IMR-90 (cell line): ENCODE results near the gene MATK. TPM values are rescaled to one million over a fixed set of nuclear protein-coding genes. Genes with fewer than 3 reads are reported as not detected.

Source experiments
- ATAC-seq: fragments of 200-7000 bp; cut with Tn5 transposase; 2 replicates; pipeline ENCODE4 v1.9.1; 2020; ENCODE audit warnings: low read depth, mild to moderate bottlenecking, moderate library complexity
- BruUV-seq: library from RNA; stranded (reverse); fragments of 400-500 nt; replicated peaks from 2 replicates; lab custom pipeline; 2021; lab: Mats Ljungman, UMichigan
- CTCF ChIA-PET: fragments of 300-600 bp; formaldehyde crosslinking; extraction: SDS; loops from one replicate; lab custom pipeline; 2021; ENCODE audit warnings: antibody characterized with exemption; lab: Yijun Ruan, JAX
- POLR2A ChIA-PET: fragments of 300-600 bp; sonication (Branson Sonifier 250); formaldehyde crosslinking; loops from one replicate; lab custom pipeline; 2022; ENCODE audit warnings: antibody characterized with exemption; ENCODE audit not compliant: unreplicated experiment; lab: Charles Lee
- DNase-seq: peaks from one replicate; pipeline ENCODE4 v3.0.0; 2013
- H2AFZ ChIP-seq: replicated peaks from 2 replicates; pipeline ENCODE3; 2013; ENCODE audit warnings: low read length, mild to moderate bottlenecking; ENCODE audit not compliant: poor library complexity
- H2AK5ac ChIP-seq: 2 replicates; pipeline ENCODE4 v1.6.1; 2013; ENCODE audit warnings: low read depth, low read length, inconsistent platforms
- H2AK9ac ChIP-seq: replicated peaks from 2 replicates; pipeline ENCODE3; 2013; ENCODE audit warnings: mild to moderate bottlenecking, low read depth, low read length, moderate library complexity; ENCODE audit not compliant: poor library complexity
- H2BK120ac ChIP-seq: 2 replicates; pipeline ENCODE4 v1.6.1; 2013; ENCODE audit warnings: low read depth, low read length, inconsistent platforms
- H2BK15ac ChIP-seq: 3 replicates; pipeline ENCODE4 v1.6.1; 2013; ENCODE audit warnings: low read depth, low read length, inconsistent platforms
- H2BK20ac ChIP-seq: 2 replicates; pipeline ENCODE4 v1.6.1; 2013; ENCODE audit warnings: low read depth, mild to moderate bottlenecking, inconsistent platforms, low read length, moderate library complexity
- H2BK5ac ChIP-seq: 2 replicates; pipeline ENCODE4 v1.6.1; 2013; ENCODE audit warnings: mild to moderate bottlenecking, low read depth, low read length, inconsistent platforms; ENCODE audit not compliant: poor library complexity, severe bottlenecking
- H3K14ac ChIP-seq: replicated peaks from 2 replicates; pipeline ENCODE4 v1.6.1; 2013; ENCODE audit warnings: low read depth, low read length, inconsistent platforms
- H3K18ac ChIP-seq: 2 replicates; pipeline ENCODE4 v1.6.1; 2013; ENCODE audit warnings: low read depth, low read length, control low read depth
- H3K23ac ChIP-seq: 2 replicates; pipeline ENCODE4 v1.6.1; 2013; ENCODE audit warnings: low read depth, low read length, inconsistent platforms
- H3K27ac ChIP-seq: 2 replicates; pipeline ENCODE4 v1.5.1; 2013; ENCODE audit warnings: mild to moderate bottlenecking, control low read depth, low read length; ENCODE audit not compliant: insufficient read depth
- H3K27me3 ChIP-seq: 2 replicates; pipeline ENCODE4 v1.6.1; 2013; ENCODE audit warnings: low read length; ENCODE audit not compliant: control insufficient read depth, insufficient read depth
- H3K36me3 ChIP-seq: 2 replicates; pipeline ENCODE4 v1.6.1; 2013; ENCODE audit warnings: low read length, mixed read lengths; ENCODE audit not compliant: control insufficient read depth, insufficient read depth
- H3K4ac ChIP-seq: 2 replicates; pipeline ENCODE4 v1.6.1; 2013; ENCODE audit warnings: low read depth, low read length, inconsistent platforms
- H3K4me1 ChIP-seq: 2 replicates; pipeline ENCODE4 v1.6.1; 2013; ENCODE audit warnings: low read length, mixed read lengths; ENCODE audit not compliant: control insufficient read depth, insufficient read depth
- H3K4me2 ChIP-seq: 2 replicates; pipeline ENCODE4 v1.6.1; 2013; ENCODE audit warnings: low read depth, mild to moderate bottlenecking, control low read depth, low read length, moderate library complexity
- H3K4me3 ChIP-seq: 2 replicates; pipeline ENCODE4 v1.5.1; 2013; ENCODE audit warnings: low read depth, mild to moderate bottlenecking, control low read depth, low read length, moderate library complexity; ENCODE audit not compliant: insufficient read depth
- H3K56ac ChIP-seq: 2 replicates; pipeline ENCODE4 v1.6.1; 2013; ENCODE audit warnings: low read length, inconsistent platforms; ENCODE audit not compliant: insufficient read depth; ENCODE audit errors: extremely low read depth
- H3K79me1 ChIP-seq, 2 experiments: 2 replicates each; pipeline ENCODE4 v1.6.1; 2013; ENCODE audit warnings: low read length in 2 of 2, inconsistent platforms in 1 of 2, low read depth in 1 of 2
- H3K9ac ChIP-seq: 2 replicates; pipeline ENCODE4 v1.6.1; 2013; ENCODE audit warnings: low read depth, low read length, control low read depth
- H3K9me1 ChIP-seq: 2 replicates; pipeline ENCODE4 v1.6.1; 2013; ENCODE audit warnings: low read length, inconsistent platforms; ENCODE audit not compliant: insufficient read depth
- H3K9me3 ChIP-seq: 2 replicates; pipeline ENCODE4 v1.6.1; 2013; ENCODE audit warnings: low read length; ENCODE audit not compliant: control insufficient read depth, insufficient read depth
- H4K20me1 ChIP-seq: 2 replicates; pipeline ENCODE4 v1.6.1; 2013; ENCODE audit warnings: low read length, inconsistent platforms; ENCODE audit not compliant: insufficient read depth
- H4K5ac ChIP-seq: 2 replicates; pipeline ENCODE4 v1.6.1; 2013; ENCODE audit warnings: mild to moderate bottlenecking, low read depth, low read length, control low read depth
- H4K8ac ChIP-seq, 2 experiments: 2 replicates each; pipeline ENCODE4 v1.6.1; 2013; ENCODE audit warnings: low read depth in 2 of 2, low read length in 2 of 2, control low read depth in 1 of 2, inconsistent platforms in 1 of 2
- H4K91ac ChIP-seq: 2 replicates; pipeline ENCODE4 v1.6.1; 2013; ENCODE audit warnings: low read depth, low read length, inconsistent platforms; ENCODE audit not compliant: insufficient read depth
- BHLHE40 ChIP-seq: fragments of 150-350 bp; IDR thresholded peaks from 2 replicates; pipeline ENCODE4 v1.6.1; 2016; ENCODE audit warnings: mild to moderate bottlenecking, low read depth, low read length
- CEBPB ChIP-seq: IDR thresholded peaks from 2 replicates; pipeline ENCODE4 v1.6.1; 2012; ENCODE audit warnings: low read depth, low read length, improper control_type of control experiment
- CHD1 ChIP-seq: IDR thresholded peaks from 2 replicates; pipeline ENCODE4 v1.6.1; 2012; ENCODE audit warnings: low read depth, low read length, improper control_type of control experiment
- CTCF ChIP-seq: conservative IDR thresholded peaks from 2 replicates; pipeline ENCODE4 v1.5.1; 2012; ENCODE audit warnings: mild to moderate bottlenecking, low read depth, low read length, improper control_type of control experiment
- ELK1 ChIP-seq: fragments of 150-350 bp; IDR thresholded peaks from 2 replicates; pipeline ENCODE4 v1.6.1; 2016; ENCODE audit warnings: low read depth, mild to moderate bottlenecking, low read length, moderate library complexity, borderline replicate concordance
- FOS ChIP-seq: fragments of 150-350 bp; IDR thresholded peaks from 2 replicates; pipeline ENCODE4 v1.6.1; 2016; ENCODE audit warnings: low read depth, low read length
- MAFK ChIP-seq: IDR thresholded peaks from 2 replicates; pipeline ENCODE4 v1.6.1; 2012; ENCODE audit warnings: low read depth, low read length, improper control_type of control experiment
- MAZ ChIP-seq: IDR thresholded peaks from 2 replicates; pipeline ENCODE4 v1.6.1; 2012; ENCODE audit warnings: low read depth, mild to moderate bottlenecking, low read length, improper control_type of control experiment, moderate library complexity, borderline replicate concordance
- MXI1 ChIP-seq: IDR thresholded peaks from 2 replicates; pipeline ENCODE4 v1.6.1; 2012; ENCODE audit warnings: low read depth, mild to moderate bottlenecking, low read length, moderate library complexity, borderline replicate concordance
- NFE2L2 ChIP-seq: fragments of 150-350 bp; IDR thresholded peaks from 2 replicates; pipeline ENCODE4 v1.6.1; 2016; ENCODE audit warnings: low read depth, mild to moderate bottlenecking, low read length
- POLR2A ChIP-seq: IDR thresholded peaks from 2 replicates; pipeline ENCODE4 v1.6.1; 2012; ENCODE audit warnings: mild to moderate bottlenecking, low read depth, low read length
- RAD21 ChIP-seq: IDR thresholded peaks from 2 replicates; pipeline ENCODE4 v1.6.1; 2012; ENCODE audit warnings: low read length, improper control_type of control experiment
- RCOR1 ChIP-seq: IDR thresholded peaks from 2 replicates; pipeline ENCODE4 v1.6.1; 2012; ENCODE audit warnings: mild to moderate bottlenecking, low read length, improper control_type of control experiment; ENCODE audit not compliant: insufficient replicate concordance
- RFX5 ChIP-seq: IDR thresholded peaks from 2 replicates; pipeline ENCODE4 v1.8.0; 2012; ENCODE audit warnings: low read depth, mild to moderate bottlenecking, low read length, moderate library complexity
- SMC3 ChIP-seq: fragments of 150-350 bp; IDR thresholded peaks from 2 replicates; pipeline ENCODE4 v1.6.1; 2016; ENCODE audit warnings: low read depth, mild to moderate bottlenecking, antibody characterized with exemption, low read length, moderate library complexity
- USF2 ChIP-seq: fragments of 150-350 bp; IDR thresholded peaks from 2 replicates; pipeline ENCODE4 v1.6.1; 2017; ENCODE audit warnings: mild to moderate bottlenecking, antibody characterized with exemption, low read length, low read depth
- WGBS, 2 experiments: methylation state at CpG; one replicate each; pipeline versions ENCODE4 v1.1.5 to v1.1.7; 2013; ENCODE audit warnings: missing lambda C conversion rate in 2 of 2; ENCODE audit not compliant: insufficient read length in 1 of 2; ENCODE audit errors: extremely low coverage in 2 of 2; 5-methylcytosine and 5-hydroxymethylcytosine counted together
- dilution Hi-C: fragments of 300-500 bp; cut with HindIII; formaldehyde crosslinking; loops from one replicate; pipeline ENCODE4 v1.14.3; 2018; ENCODE audit warnings: low sequenced_read_pairs; ENCODE audit not compliant: unreplicated experiment
- in situ Hi-C: fragments of 300-500 bp; cut with MboI; formaldehyde crosslinking; loops from 3 replicates; pipeline ENCODE4 v1.14.3; 2019; ENCODE audit warnings: low sequenced_read_pairs, inconsistent platforms, mixed read lengths
- intact Hi-C: fragments of 100-400 bp; cut with micrococcal nuclease; formaldehyde crosslinking; loops from 2 replicates; pipeline ENCODE4 v1.10.0; 2022
- polyA plus RNA-seq, 3 experiments: library from polyadenylated mRNA; depleted of rRNA; stranded (reverse); fragments of >200 nt; gene quantifications; 2 replicates each; pipeline ENCODE4 v1.2.3, GENCODE V29; 2012; ENCODE audit warnings: low replicate concordance in 1 of 3
- total RNA-seq: library from RNA; depleted of rRNA; stranded (reverse); fragments of >200 nt; gene quantifications from 2 replicates; pipeline ENCODE4 v1.2.3, GENCODE V29; 2012

The MATK gene
- total and polyA plus RNA-seq, 2 of the 4 experiments (the other 2 are of a cell fraction): not detected

GRCh38 chr19:3765121-3765520 is 21.1 kb downstream of the MATK start:
- Histone ChIP-seq H3K27me3 (no peaks in the 10 kb centered on the region), H3K14ac (no peak overlapping the region), H2BK5ac (no peak overlapping the region), H3K36me3 (peaks cover 27% of the 10 kb centered on the region), H2BK120ac (no peak overlapping the region), H2BK20ac (no peak overlapping the region), H4K5ac (no peak overlapping the region), H3K9ac (no peak overlapping the region), H2AFZ (no peak overlapping the region), H3K9me1 (peaks cover 3% of the 10 kb centered on the region; the same call in 1 of the 2 replicates), H3K79me1 (peaks cover 18 to 29% of the 10 kb centered on the region in 2 experiments), H2AK5ac (no peak overlapping the region), H3K23ac (no peak overlapping the region), H3K4me3 (no peak overlapping the region), H3K27ac (no peak overlapping the region), H3K4me1 (peaks cover 2% of the 10 kb centered on the region; the same call in 1 of the 2 replicates), H3K4ac (no peak overlapping the region), H3K9me3 (no peaks in the 10 kb centered on the region), H2AK9ac (peak overlapping the region; percentile 90), H3K56ac (no peak overlapping the region), H3K4me2 (no peak overlapping the region), H4K20me1 (no peaks in the 10 kb centered on the region), H3K18ac (no peak overlapping the region), H2BK15ac (no peak overlapping the region), H4K8ac (no peak overlapping the region), H4K91ac (no peak overlapping the region)
- ChIA-PET CTCF (no interaction called here), POLR2A (no interaction called here)
- in situ Hi-C loops: no loop called here
- intact Hi-C loops: no loop called here
- TF ChIP-seq RAD21 (no peak), FOS (no peak), MAFK (no peak), NFE2L2 (no peak), RCOR1 (no peak), RFX5 (no peak), MAZ (no peak), CHD1 (no peak), ELK1 (no peak), POLR2A (no peak), MXI1 (no peak), CEBPB (no peak), CTCF (no peak), USF2 (no peak), SMC3 (no peak), BHLHE40 (no peak)
- DNase-seq (no peak), ATAC-seq (no peak)
- no TSS peak for BruUV-seq
- dilution Hi-C loops: no loop called here
- no CpG with 5 or more reads among the region's 12 CpGs for WGBS, 2 experiments
